Neural cell (in vitro differentiated cells): Measurements from ENCODE around the gene CFAP58. TPM values are rescaled to one million over a fixed set of nuclear protein-coding genes. Genes with fewer than 3 reads are reported as not detected.

Source experiments
- H2AFZ ChIP-seq: fragments of 200-600, 300-800 bp; sonication (generic), shearing (Covaris generic); 2 replicates; pipeline ENCODE4 v1.6.0; 2014; ENCODE audit warnings: low read depth, mild to moderate bottlenecking, antibody characterized with exemption, low read length, moderate library complexity
- H3F3A ChIP-seq: fragments of 200-600 bp; shearing (Covaris generic); 2 replicates; pipeline ENCODE4 v1.6.1; 2016; ENCODE audit warnings: mild to moderate bottlenecking, moderate library complexity, mixed read lengths, antibody characterized with exemption, low read length; ENCODE audit not compliant: insufficient read depth, poor library complexity, severe bottlenecking
- H3K27ac ChIP-seq: fragments of 200-600, 300-800 bp; sonication (generic), shearing (Covaris generic); 2 replicates; pipeline ENCODE4 v1.5.1; 2014; ENCODE audit warnings: mild to moderate bottlenecking, low read length, moderate library complexity
- H3K27me3 ChIP-seq: fragments of 300-800, 200-600 bp; sonication (generic), shearing (Covaris generic); 2 replicates; pipeline ENCODE4 v1.6.0; 2014; ENCODE audit warnings: mild to moderate bottlenecking, low read depth, low read length, moderate library complexity; ENCODE audit not compliant: insufficient read depth
- H3K36me3 ChIP-seq: fragments of 300-800, 200-600 bp; sonication (generic), shearing (Covaris generic); 2 replicates; pipeline ENCODE4 v1.5.1; 2014; ENCODE audit warnings: mild to moderate bottlenecking, antibody characterized with exemption, low read length, moderate library complexity; ENCODE audit not compliant: insufficient read depth
- H3K4me2 ChIP-seq: fragments of 300-800, 200-600 bp; sonication (generic), shearing (Covaris generic); 2 replicates; pipeline ENCODE4 v1.6.0; 2014; ENCODE audit warnings: mild to moderate bottlenecking, low read length
- H3K4me3 ChIP-seq: fragments of 300-800, 200-600 bp; sonication (generic), shearing (Covaris generic); 2 replicates; pipeline ENCODE4 v1.5.1; 2014; ENCODE audit warnings: mild to moderate bottlenecking, low read length, moderate library complexity
- H3K79me2 ChIP-seq: fragments of 200-600 bp; shearing (Covaris generic); replicated peaks from 2 replicates; pipeline ENCODE4 v1.6.0; 2014; ENCODE audit warnings: mild to moderate bottlenecking, low read length, moderate library complexity; ENCODE audit not compliant: insufficient read depth
- H3K9ac ChIP-seq: fragments of 300-800, 200-600 bp; sonication (generic), shearing (Covaris generic); 2 replicates; pipeline ENCODE4 v1.6.1; 2016; ENCODE audit warnings: mild to moderate bottlenecking, low read length, mixed read lengths
- H3K9me2 ChIP-seq: fragments of 200-600 bp; shearing (Covaris generic); 2 replicates; pipeline ENCODE4 v1.6.1; 2016; ENCODE audit warnings: mild to moderate bottlenecking, low read length, mixed read lengths; ENCODE audit not compliant: insufficient read depth
- H3K9me3 ChIP-seq: fragments of 200-600, 300-800 bp; sonication (generic), shearing (Covaris generic); 2 replicates; pipeline ENCODE4 v1.6.1; 2016; ENCODE audit warnings: mild to moderate bottlenecking, mixed run types, low read length, moderate library complexity, mixed read lengths
- H4K20me1 ChIP-seq: fragments of 200-600 bp; shearing (Covaris generic); 2 replicates; pipeline ENCODE4 v1.6.1; 2016; ENCODE audit warnings: mild to moderate bottlenecking, mixed run types; ENCODE audit not compliant: insufficient read depth
- EP300 ChIP-seq: fragments of 450-650 bp; conservative IDR thresholded peaks from 2 replicates; pipeline ENCODE4 v1.6.1; 2014; ENCODE audit warnings: antibody characterized with exemption, mild to moderate bottlenecking, moderate library complexity; ENCODE audit not compliant: poor library complexity, severe bottlenecking
- EZH2 ChIP-seq: fragments of 200-600, 300-800 bp; shearing (Covaris generic), sonication (generic); IDR thresholded peaks from 2 replicates; pipeline ENCODE4 v1.6.1; 2014; ENCODE audit warnings: antibody characterized with exemption, low read length, borderline replicate concordance, mild to moderate bottlenecking; ENCODE audit not compliant: insufficient read depth, poor library complexity, severe bottlenecking
- MXI1 ChIP-seq: fragments of 450-650 bp; conservative IDR thresholded peaks from 2 replicates; pipeline ENCODE4 v1.6.1; 2014; ENCODE audit warnings: antibody characterized with exemption, mild to moderate bottlenecking; ENCODE audit not compliant: poor library complexity, severe bottlenecking
- POLR2AphosphoS5 ChIP-seq: IDR thresholded peaks from 2 replicates; pipeline ENCODE4 v1.6.1; 2012
- RAD21 ChIP-seq: fragments of 450-650 bp; conservative IDR thresholded peaks from 2 replicates; pipeline ENCODE4 v1.6.1; 2014; ENCODE audit warnings: antibody characterized with exemption, mild to moderate bottlenecking, moderate library complexity
- SMC3 ChIP-seq: fragments of 450-650 bp; conservative IDR thresholded peaks from 2 replicates; pipeline ENCODE4 v1.6.1; 2014; ENCODE audit warnings: antibody characterized with exemption, mild to moderate bottlenecking, moderate library complexity; ENCODE audit not compliant: poor library complexity
- TAF1 ChIP-seq: IDR thresholded peaks from 2 replicates; pipeline ENCODE4 v1.6.1; 2012; ENCODE audit warnings: low read depth
- polyA minus RNA-seq: library from RNA; depleted of rRNA, polyadenylated mRNA; stranded (reverse); fragments of >200 nt; gene quantifications from 2 replicates; pipeline ENCODE4 v1.2.3, GENCODE V29; 2014
- polyA plus RNA-seq: library from polyadenylated mRNA; depleted of rRNA; stranded (reverse); fragments of >200 nt; gene quantifications from 2 replicates; pipeline ENCODE4 v1.2.3, GENCODE V29; 2014
- TF ChIP-seq, protein P1 (sequence below): IDR thresholded peaks from 2 replicates; pipeline ENCODE4 v1.6.1; 2012; ENCODE audit warnings: borderline replicate concordance
- TF ChIP-seq, protein P2 (sequence below): fragments of 450-650 bp; IDR thresholded peaks from 2 replicates; pipeline ENCODE4 v1.5.1; 2014; ENCODE audit warnings: antibody characterized with exemption, mild to moderate bottlenecking, moderate library complexity; ENCODE audit not compliant: poor library complexity, severe bottlenecking

CFAP58 gene, protein sequence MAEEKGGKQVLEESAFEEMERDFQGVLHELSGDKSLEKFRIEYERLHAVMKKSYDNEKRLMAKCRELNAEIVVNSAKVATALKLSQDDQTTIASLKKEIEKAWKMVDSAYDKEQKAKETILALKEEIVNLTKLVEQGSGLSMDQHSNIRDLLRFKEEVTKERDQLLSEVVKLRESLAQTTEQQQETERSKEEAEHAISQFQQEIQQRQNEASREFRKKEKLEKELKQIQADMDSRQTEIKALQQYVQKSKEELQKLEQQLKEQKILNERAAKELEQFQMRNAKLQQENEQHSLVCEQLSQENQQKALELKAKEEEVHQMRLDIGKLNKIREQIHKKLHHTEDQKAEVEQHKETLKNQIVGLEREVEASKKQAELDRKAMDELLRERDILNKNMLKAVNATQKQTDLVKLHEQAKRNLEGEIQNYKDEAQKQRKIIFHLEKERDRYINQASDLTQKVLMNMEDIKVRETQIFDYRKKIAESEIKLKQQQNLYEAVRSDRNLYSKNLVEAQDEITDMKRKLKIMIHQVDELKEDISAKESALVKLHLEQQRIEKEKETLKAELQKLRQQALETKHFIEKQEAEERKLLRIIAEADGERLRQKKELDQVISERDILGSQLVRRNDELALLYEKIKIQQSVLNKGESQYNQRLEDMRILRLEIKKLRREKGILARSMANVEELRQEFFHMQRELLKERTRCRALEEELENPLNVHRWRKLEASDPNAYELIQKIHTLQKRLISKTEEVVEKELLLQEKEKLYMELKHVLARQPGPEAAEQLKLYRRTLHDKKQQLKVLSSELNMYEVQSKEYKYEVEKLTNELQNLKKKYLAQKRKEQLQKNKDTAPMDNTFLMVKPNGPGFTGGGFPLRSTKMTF
- polyA plus RNA-seq: 0.10 TPM in 1 of 2 replicates, not detected in the other
- polyA minus RNA-seq: 0.23 and 0.49 TPM in 2 replicates

DNA sequence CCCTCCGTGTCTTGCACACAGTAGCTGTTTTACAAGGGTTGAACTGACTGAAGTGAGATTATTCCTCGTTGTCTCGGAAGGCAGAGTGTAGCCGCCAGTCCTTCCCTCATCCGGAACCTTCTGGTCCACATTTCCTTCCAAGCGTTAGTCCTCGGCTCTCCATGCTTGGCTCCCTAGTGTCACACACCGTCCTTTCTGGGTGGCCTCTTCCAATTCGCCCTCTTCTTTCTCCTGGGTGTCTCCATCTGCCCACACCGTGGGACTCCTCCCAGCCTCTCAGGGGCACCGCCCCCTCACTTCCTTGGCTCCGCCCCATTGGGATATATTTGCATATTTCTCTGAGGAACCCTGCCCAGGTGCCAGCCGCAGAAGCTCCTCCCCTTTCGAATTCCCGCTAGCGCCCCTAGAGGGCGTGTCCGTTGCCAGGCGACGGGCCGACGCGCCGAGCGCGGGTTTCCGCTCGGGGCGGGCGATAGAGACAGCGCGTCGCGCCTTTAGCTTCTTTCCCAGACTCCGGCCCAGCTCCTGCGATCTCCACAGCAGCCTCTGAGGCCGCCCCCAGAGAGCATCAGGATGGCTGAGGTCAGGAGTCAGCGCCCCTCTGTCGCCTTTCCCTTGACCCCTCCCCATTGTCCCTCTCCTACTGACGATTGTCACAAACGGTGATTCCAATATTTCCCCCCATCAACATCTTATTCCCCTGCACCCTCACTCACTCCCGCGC, at the start of gene CFAP58:
Gene CFAP58, plus strand, starts transcription at position 509 of the 724 bp plus-strand sequence. Its CDS starts 65 bp downstream, at position 574.
- no peaks in the 10 kb centered on the region for H3K36me3 ChIP-seq
- no peaks in the 10 kb centered on the region for H3K9me3 ChIP-seq
- TF ChIP-seq EZH2 (no peak), RAD21 (no peak), SMC3 (no peak), POLR2AphosphoS5 (no peak), MXI1 (peak; percentile 33), TAF1 (no peak), EP300 (no peak)
- TF ChIP-seq, protein P1, sequence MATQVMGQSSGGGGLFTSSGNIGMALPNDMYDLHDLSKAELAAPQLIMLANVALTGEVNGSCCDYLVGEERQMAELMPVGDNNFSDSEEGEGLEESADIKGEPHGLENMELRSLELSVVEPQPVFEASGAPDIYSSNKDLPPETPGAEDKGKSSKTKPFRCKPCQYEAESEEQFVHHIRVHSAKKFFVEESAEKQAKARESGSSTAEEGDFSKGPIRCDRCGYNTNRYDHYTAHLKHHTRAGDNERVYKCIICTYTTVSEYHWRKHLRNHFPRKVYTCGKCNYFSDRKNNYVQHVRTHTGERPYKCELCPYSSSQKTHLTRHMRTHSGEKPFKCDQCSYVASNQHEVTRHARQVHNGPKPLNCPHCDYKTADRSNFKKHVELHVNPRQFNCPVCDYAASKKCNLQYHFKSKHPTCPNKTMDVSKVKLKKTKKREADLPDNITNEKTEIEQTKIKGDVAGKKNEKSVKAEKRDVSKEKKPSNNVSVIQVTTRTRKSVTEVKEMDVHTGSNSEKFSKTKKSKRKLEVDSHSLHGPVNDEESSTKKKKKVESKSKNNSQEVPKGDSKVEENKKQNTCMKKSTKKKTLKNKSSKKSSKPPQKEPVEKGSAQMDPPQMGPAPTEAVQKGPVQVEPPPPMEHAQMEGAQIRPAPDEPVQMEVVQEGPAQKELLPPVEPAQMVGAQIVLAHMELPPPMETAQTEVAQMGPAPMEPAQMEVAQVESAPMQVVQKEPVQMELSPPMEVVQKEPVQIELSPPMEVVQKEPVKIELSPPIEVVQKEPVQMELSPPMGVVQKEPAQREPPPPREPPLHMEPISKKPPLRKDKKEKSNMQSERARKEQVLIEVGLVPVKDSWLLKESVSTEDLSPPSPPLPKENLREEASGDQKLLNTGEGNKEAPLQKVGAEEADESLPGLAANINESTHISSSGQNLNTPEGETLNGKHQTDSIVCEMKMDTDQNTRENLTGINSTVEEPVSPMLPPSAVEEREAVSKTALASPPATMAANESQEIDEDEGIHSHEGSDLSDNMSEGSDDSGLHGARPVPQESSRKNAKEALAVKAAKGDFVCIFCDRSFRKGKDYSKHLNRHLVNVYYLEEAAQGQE: no peak
- TF ChIP-seq, protein P2, sequence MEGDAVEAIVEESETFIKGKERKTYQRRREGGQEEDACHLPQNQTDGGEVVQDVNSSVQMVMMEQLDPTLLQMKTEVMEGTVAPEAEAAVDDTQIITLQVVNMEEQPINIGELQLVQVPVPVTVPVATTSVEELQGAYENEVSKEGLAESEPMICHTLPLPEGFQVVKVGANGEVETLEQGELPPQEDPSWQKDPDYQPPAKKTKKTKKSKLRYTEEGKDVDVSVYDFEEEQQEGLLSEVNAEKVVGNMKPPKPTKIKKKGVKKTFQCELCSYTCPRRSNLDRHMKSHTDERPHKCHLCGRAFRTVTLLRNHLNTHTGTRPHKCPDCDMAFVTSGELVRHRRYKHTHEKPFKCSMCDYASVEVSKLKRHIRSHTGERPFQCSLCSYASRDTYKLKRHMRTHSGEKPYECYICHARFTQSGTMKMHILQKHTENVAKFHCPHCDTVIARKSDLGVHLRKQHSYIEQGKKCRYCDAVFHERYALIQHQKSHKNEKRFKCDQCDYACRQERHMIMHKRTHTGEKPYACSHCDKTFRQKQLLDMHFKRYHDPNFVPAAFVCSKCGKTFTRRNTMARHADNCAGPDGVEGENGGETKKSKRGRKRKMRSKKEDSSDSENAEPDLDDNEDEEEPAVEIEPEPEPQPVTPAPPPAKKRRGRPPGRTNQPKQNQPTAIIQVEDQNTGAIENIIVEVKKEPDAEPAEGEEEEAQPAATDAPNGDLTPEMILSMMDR: peak; percentile 73
- peaks cover 8% of the 10 kb centered on the region for H3K27me3 ChIP-seq
- no peak within 1 kb of the TSS for H3K4me2 ChIP-seq
- no peaks in the 10 kb centered on the region for H4K20me1 ChIP-seq
- no peaks in the 10 kb centered on the region for H3F3A ChIP-seq
- H3K9ac ChIP-seq: no peak within 1 kb of the TSS
- no peak within 1 kb of the TSS for H3K27ac ChIP-seq
- no peaks in the 10 kb centered on the region for H3K79me2 ChIP-seq
- H3K4me3 ChIP-seq: peak within 1 kb of the TSS; percentile 54
- no peak within 1 kb of the TSS for H2AFZ ChIP-seq
- H3K9me2 ChIP-seq: no peaks in the 10 kb centered on the region

DNA sequence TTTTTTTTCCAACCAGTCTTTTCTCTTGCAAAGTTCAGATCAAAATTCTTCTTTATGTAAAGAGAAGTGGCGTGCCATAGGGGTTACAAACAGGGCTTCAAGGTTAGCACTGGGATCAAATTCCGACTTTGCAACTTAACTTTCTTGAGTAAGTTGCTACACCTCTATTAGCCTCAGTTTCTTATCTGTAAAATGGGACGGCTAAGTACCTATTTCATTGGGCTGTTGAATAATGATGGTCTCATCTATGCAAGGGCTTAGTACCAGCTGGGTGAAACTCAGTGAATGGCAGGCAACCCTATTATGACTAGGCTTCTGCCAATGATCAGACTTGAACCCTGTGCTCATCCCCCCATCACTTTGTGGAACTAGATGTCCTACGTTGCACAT, 49.3 kb upstream of the CFAP58 start:
- no peaks in the 10 kb centered on the region for H3K36me3 ChIP-seq
- no peaks in the 10 kb centered on the region for H4K20me1 ChIP-seq
- H3K9ac ChIP-seq: no peak overlapping the region
- no peaks in the 10 kb centered on the region for H3K9me3 ChIP-seq
- no peaks in the 10 kb centered on the region for H3K79me2 ChIP-seq
- no peaks in the 10 kb centered on the region for H3K27me3 ChIP-seq
- H3K9me2 ChIP-seq: no peaks in the 10 kb centered on the region
- no peaks in the 10 kb centered on the region for H3F3A ChIP-seq
- H3K4me3 ChIP-seq: no peak overlapping the region
- H3K4me2 ChIP-seq: no peak overlapping the region
- no peak overlapping the region for H3K27ac ChIP-seq
- no peak overlapping the region for H2AFZ ChIP-seq
- TF ChIP-seq EP300 (no peak), EZH2 (no peak), RAD21 (no peak), TAF1 (no peak), SMC3 (no peak), MXI1 (no peak), POLR2AphosphoS5 (no peak)
- TF ChIP-seq, protein P2: no peak
- TF ChIP-seq, protein P1: no peak
